ENCODE measurements around the gene VASP.

- TF ChIP-seq RBM39 (IDR thresholded peaks at IDR 0.05; ENCODE audit: low read depth, low read length, poor library complexity, severe bottlenecking) = no peak
- TF ChIP-seq ZNF639 (CRISPR knock-in tag; conservative IDR thresholded peaks at IDR 0.05) = no peak
Measured at GRCh38 chr19:45568732-45569131, 61.5 kb downstream of the VASP start.
